ENCODE measurements around the gene TSN.

The TSN gene

GRCh38 chr2:121776885-121777698 is 21.6 kb downstream of the TSN start:
- ATAC-seq (no peak), DNase-seq (no peak)
- Mint-ChIP-seq H3K9me3 (no peaks in the 10 kb centered on the region), H3K27me3 (no peaks in the 10 kb centered on the region), H3K4me3 (no peak overlapping the region), H3K27ac (peak overlapping the region in 1 of 2 donors; percentile 27), H3K4me1 (no peaks in the 10 kb centered on the region)

GRCh38 chr2:121777699-121778058 is 22.2 kb downstream of the TSN start:
- no peak for DNase-seq
- no peak for ATAC-seq
- no peak overlapping the region for H3K27ac Mint-ChIP-seq
- no peaks in the 10 kb centered on the region for H3K4me1 Mint-ChIP-seq
- no peaks in the 10 kb centered on the region for H3K9me3 Mint-ChIP-seq
- no peaks in the 10 kb centered on the region for H3K27me3 Mint-ChIP-seq
- no peak overlapping the region for H3K4me3 Mint-ChIP-seq

GRCh38 chr2:121778741-121779487 is 23.5 kb downstream of the TSN start:
- no peaks in the 10 kb centered on the region for H3K4me1 Mint-ChIP-seq
- no peaks in the 10 kb centered on the region for H3K27me3 Mint-ChIP-seq
- H3K9me3 Mint-ChIP-seq = no peaks in the 10 kb centered on the region
- DNase-seq (no peak), ATAC-seq (no peak)
- H3K27ac Mint-ChIP-seq = no peak overlapping the region
- no peak overlapping the region for H3K4me3 Mint-ChIP-seq

GRCh38 chr2:121783180-121783579 is 27.7 kb downstream of the TSN start:
- Mint-ChIP-seq H3K4me3 (no peak overlapping the region), H3K4me1 (no peaks in the 10 kb centered on the region), H3K9me3 (no peaks in the 10 kb centered on the region), H3K27ac (no peak overlapping the region), H3K27me3 (peaks cover 7% of the 10 kb centered on the region)
- ATAC-seq (no peak), DNase-seq (no peak)

GRCh38 chr2:121788685-121789084 is 33.2 kb downstream of the TSN start:
- ATAC-seq = no peak
- Mint-ChIP-seq H3K9me3 (no peaks in the 10 kb centered on the region), H3K4me3 (no peak overlapping the region), H3K27ac (no peak overlapping the region), H3K27me3 (peaks cover 32% of the 10 kb centered on the region), H3K4me1 (no peaks in the 10 kb centered on the region)
- DNase-seq = no peak

GRCh38 chr2:121790276-121790956 is 35.0 kb downstream of the TSN start:
- no peak overlapping the region for H3K27ac Mint-ChIP-seq
- DNase-seq (no peak), ATAC-seq (peak; percentile 37)
- H3K9me3 Mint-ChIP-seq = no peaks in the 10 kb centered on the region
- no peak overlapping the region for H3K4me3 Mint-ChIP-seq
- H3K4me1 Mint-ChIP-seq = no peaks in the 10 kb centered on the region
- peaks cover 27% of the 10 kb centered on the region for H3K27me3 Mint-ChIP-seq

GRCh38 chr2:121791290-121791689 is 35.8 kb downstream of the TSN start:
- no peak for DNase-seq
- Mint-ChIP-seq H3K9me3 (no peaks in the 10 kb centered on the region), H3K4me3 (no peak overlapping the region), H3K27ac (no peak overlapping the region), H3K27me3 (peaks cover 27% of the 10 kb centered on the region), H3K4me1 (no peaks in the 10 kb centered on the region)
- ATAC-seq = no peak

- Mint-ChIP-seq H3K4me1 (no peaks in the 10 kb centered on the region), H3K27ac (no peak overlapping the region), H3K9me3 (no peaks in the 10 kb centered on the region), H3K4me3 (no peak overlapping the region), H3K27me3 (peaks cover 33% of the 10 kb centered on the region)
- ATAC-seq (no peak), DNase-seq (no peak)
Measured at GRCh38 chr2:121791801-121792221, 36.4 kb downstream of the TSN start.

- ATAC-seq (no peak), DNase-seq (no peak)
- peaks cover 39% of the 10 kb centered on the region for H3K27me3 Mint-ChIP-seq
- no peak overlapping the region for H3K4me3 Mint-ChIP-seq
- H3K27ac Mint-ChIP-seq = no peak overlapping the region
- H3K4me1 Mint-ChIP-seq = no peaks in the 10 kb centered on the region
- no peaks in the 10 kb centered on the region for H3K9me3 Mint-ChIP-seq
Measured at GRCh38 chr2:121793816-121794215, 38.4 kb downstream of the TSN start.

- H3K27ac Mint-ChIP-seq = no peak overlapping the region
- H3K4me3 Mint-ChIP-seq = no peak overlapping the region
- ATAC-seq (no peak), DNase-seq (no peak)
- no peaks in the 10 kb centered on the region for H3K9me3 Mint-ChIP-seq
- no peaks in the 10 kb centered on the region for H3K4me1 Mint-ChIP-seq
- peaks cover 39% of the 10 kb centered on the region for H3K27me3 Mint-ChIP-seq
Measured at GRCh38 chr2:121794233-121794632, 38.8 kb downstream of the TSN start.

- H3K4me1 Mint-ChIP-seq = no peaks in the 10 kb centered on the region
- H3K9me3 Mint-ChIP-seq = no peaks in the 10 kb centered on the region
Measured at GRCh38 chr2:121796239-121796638, 40.8 kb downstream of the TSN start.

GRCh38 chr2:121798617-121799016 is 43.2 kb downstream of the TSN start:
- H3K9me3 Mint-ChIP-seq = peaks cover 8 to 12% of the 10 kb centered on the region in 2 donors
- ATAC-seq (no peak), DNase-seq (no peak)
- peaks cover 24% of the 10 kb centered on the region for H3K27me3 Mint-ChIP-seq
- no peak overlapping the region for H3K4me3 Mint-ChIP-seq
- H3K27ac Mint-ChIP-seq = no peak overlapping the region
- H3K4me1 Mint-ChIP-seq = no peaks in the 10 kb centered on the region

More at GRCh38 chr2:121796239-121796638, 40.8 kb downstream of the TSN start:
- no peak for DNase-seq
- ATAC-seq = no peak
- Mint-ChIP-seq H3K4me3 (no peak overlapping the region), H3K27me3 (peaks cover 22% of the 10 kb centered on the region), H3K27ac (no peak overlapping the region)

- no peaks in the 10 kb centered on the region for H3K4me1 Mint-ChIP-seq
Measured at GRCh38 chr2:121801916-121802315, 46.5 kb downstream of the TSN start.

GRCh38 chr2:121803503-121803902 is 48.1 kb downstream of the TSN start:
- no peaks in the 10 kb centered on the region for H3K4me1 Mint-ChIP-seq
- H3K27me3 Mint-ChIP-seq = peaks cover 16% of the 10 kb centered on the region
- DNase-seq (no peak), ATAC-seq (no peak)
- no peak overlapping the region for H3K4me3 Mint-ChIP-seq
- no peak overlapping the region for H3K27ac Mint-ChIP-seq
- peaks cover 8 to 12% of the 10 kb centered on the region in 2 donors for H3K9me3 Mint-ChIP-seq

More at GRCh38 chr2:121801916-121802315, 46.5 kb downstream of the TSN start:
- Mint-ChIP-seq H3K27me3 (peaks cover 22% of the 10 kb centered on the region), H3K27ac (no peak overlapping the region), H3K9me3 (peaks cover 8 to 12% of the 10 kb centered on the region in 2 donors), H3K4me3 (no peak overlapping the region)
- no peak for ATAC-seq
- DNase-seq = no peak

GRCh38 chr2:121804340-121804739 is 48.9 kb downstream of the TSN start:
- Mint-ChIP-seq H3K9me3 (peaks cover 8 to 12% of the 10 kb centered on the region in 2 donors), H3K27me3 (peaks cover 16% of the 10 kb centered on the region), H3K4me3 (no peak overlapping the region), H3K4me1 (no peaks in the 10 kb centered on the region), H3K27ac (no peak overlapping the region)
- DNase-seq (no peak), ATAC-seq (no peak)
